A673 (cell line): ENCODE results near the gene IRGC.

Experiments used
- CTCF ChIP-seq: fragments of 300-800, 200-600 bp; sonication (generic); conservative IDR thresholded peaks from 2 replicates; pipeline ENCODE4 v1.5.1; 2017; ENCODE audit warnings: low read depth, mild to moderate bottlenecking, antibody characterized with exemption, low read length, moderate library complexity, mixed read lengths
- EZH2 ChIP-seq: fragments of 200-600 bp; sonication (generic); IDR thresholded peaks from 2 replicates; pipeline ENCODE4 v1.6.1; 2017; ENCODE audit warnings: borderline replicate concordance, low read depth, mild to moderate bottlenecking, mixed read lengths, antibody characterized with exemption, low read length; ENCODE audit not compliant: poor library complexity, severe bottlenecking

GRCh38 chr19:43672061-43672679, 43.7 kb upstream of the IRGC start:
- TF ChIP-seq CTCF (no peak), EZH2 (no peak)
